Measurements from ENCODE around the gene TEX101. TPM values are rescaled to one million over a fixed set of nuclear protein-coding genes. Genes with fewer than 3 reads are reported as not detected.

The TEX101 gene
- total RNA-seq, 1 experiment from 2014 or later = not detected

DNA sequence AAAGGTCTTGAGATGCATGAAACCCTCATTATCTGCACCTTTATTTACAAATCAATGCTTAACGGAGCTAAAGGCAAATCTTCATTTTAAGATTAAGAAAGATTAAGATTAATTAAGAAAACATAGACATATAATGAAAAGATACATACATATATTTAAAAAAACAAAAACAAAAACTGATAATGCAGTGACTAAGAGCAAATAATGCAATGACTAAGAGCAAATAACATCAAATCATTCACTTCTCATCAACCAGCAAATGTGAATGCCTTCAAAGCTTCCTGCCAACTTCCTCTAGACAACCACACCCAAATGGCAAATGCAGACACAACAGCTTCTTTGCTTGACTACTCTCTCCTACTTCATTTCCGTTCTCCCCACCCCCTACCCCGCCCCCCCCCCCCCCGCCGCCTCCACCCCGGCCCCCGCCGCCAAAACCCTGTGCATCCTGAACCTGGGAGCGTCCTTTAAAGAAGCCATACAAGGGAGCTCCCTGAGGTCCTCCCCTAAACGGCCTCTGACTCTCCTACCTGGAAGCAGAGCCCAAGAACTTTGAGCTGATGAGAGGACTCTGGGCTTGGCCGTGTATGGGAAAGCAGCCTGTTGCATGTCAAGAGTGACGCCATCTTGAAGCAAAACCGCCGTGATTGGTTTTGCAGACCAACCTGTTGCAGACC, 24.5 kb downstream of the TEX101 start:
- Histone ChIP-seq H3K4ac (ENCODE audit: low read depth, low read length) (no peak overlapping the region), H3K23me2 (ENCODE audit: insufficient read length, low read depth, low read length, poor library complexity, severe bottlenecking) (no peaks in the 10 kb centered on the region), H4K91ac (ENCODE audit: insufficient read length, low read depth, low read length) (no peak overlapping the region), H3K27me3 (ENCODE audit: insufficient read depth, low read length) (no peaks in the 10 kb centered on the region), H2BK12ac (ENCODE audit: insufficient read length, low read depth, low read length) (no peak overlapping the region), H3K4me2 (ENCODE audit: insufficient read depth, insufficient read length, low read length) (no peak overlapping the region), H3K23ac (ENCODE audit: insufficient read length, low read depth, low read length) (no peak overlapping the region), H3K27ac (ENCODE audit: insufficient read length, low read depth, low read length) (no peak overlapping the region), H2AK5ac (ENCODE audit: insufficient read length, low read length) (no peak overlapping the region), H2BK120ac (ENCODE audit: low read depth, low read length, poor library complexity, severe bottlenecking) (no peak overlapping the region), H2BK5ac (ENCODE audit: insufficient read length, low read length) (no peak overlapping the region), H3K14ac (ENCODE audit: insufficient read depth, low read length) (no peak overlapping the region), H3K79me2 (ENCODE audit: insufficient read depth, low read length) (no peaks in the 10 kb centered on the region), H3K18ac (ENCODE audit: insufficient read length, low read depth, low read length) (no peak overlapping the region), H3K9me3 (ENCODE audit: control insufficient read depth, low read depth, low read length) (no peaks in the 10 kb centered on the region), H2BK15ac (ENCODE audit: low read depth, low read length) (no peak overlapping the region), H3T11ph (ENCODE audit: low read length) (no peak overlapping the region), H4K8ac (replicated peaks; ENCODE audit: insufficient read length, low read depth, low read length) (no peak overlapping the region), H3K4me1 (ENCODE audit: insufficient read depth, low read length) (no peaks in the 10 kb centered on the region), H4K20me1 (ENCODE audit: control insufficient read depth, insufficient read depth, insufficient read length) (no peaks in the 10 kb centered on the region), H3K56ac (ENCODE audit: insufficient read length, low read depth, low read length) (no peak overlapping the region), H2AFZ (ENCODE audit: low read length) (no peak overlapping the region), H3K79me1 (ENCODE audit: insufficient read depth, low read depth, low read length, poor library complexity, severe bottlenecking) (no peaks in the 10 kb centered on the region), H4K5ac (ENCODE audit: insufficient read length, low read depth, low read length) (no peak overlapping the region), H3K9ac (ENCODE audit: extremely low read depth, insufficient read length, low read length) (no peak overlapping the region), H2BK20ac (ENCODE audit: low read depth, low read length, poor library complexity, severe bottlenecking) (no peak overlapping the region)
- DNase-seq = no peak
- Mint-ChIP-seq H3K27ac (no peak overlapping the region), H3K9me3 (peaks cover 0 to 20% of the 10 kb centered on the region in 2 experiments; a peak in 4 of 5 replicates), H3K4me1 (peaks cover 5 to 6% of the 10 kb centered on the region in 2 experiments), H3K27me3 (ENCODE audit: low read depth) (peaks cover 14% of the 10 kb centered on the region), H3K36me3 (ENCODE audit: insufficient read depth in 1 of 3, low read depth in 3 of 3) (no peaks in the 10 kb centered on the region), H3K4me3 (no peak overlapping the region)
- TF ChIP-seq, protein P1, sequence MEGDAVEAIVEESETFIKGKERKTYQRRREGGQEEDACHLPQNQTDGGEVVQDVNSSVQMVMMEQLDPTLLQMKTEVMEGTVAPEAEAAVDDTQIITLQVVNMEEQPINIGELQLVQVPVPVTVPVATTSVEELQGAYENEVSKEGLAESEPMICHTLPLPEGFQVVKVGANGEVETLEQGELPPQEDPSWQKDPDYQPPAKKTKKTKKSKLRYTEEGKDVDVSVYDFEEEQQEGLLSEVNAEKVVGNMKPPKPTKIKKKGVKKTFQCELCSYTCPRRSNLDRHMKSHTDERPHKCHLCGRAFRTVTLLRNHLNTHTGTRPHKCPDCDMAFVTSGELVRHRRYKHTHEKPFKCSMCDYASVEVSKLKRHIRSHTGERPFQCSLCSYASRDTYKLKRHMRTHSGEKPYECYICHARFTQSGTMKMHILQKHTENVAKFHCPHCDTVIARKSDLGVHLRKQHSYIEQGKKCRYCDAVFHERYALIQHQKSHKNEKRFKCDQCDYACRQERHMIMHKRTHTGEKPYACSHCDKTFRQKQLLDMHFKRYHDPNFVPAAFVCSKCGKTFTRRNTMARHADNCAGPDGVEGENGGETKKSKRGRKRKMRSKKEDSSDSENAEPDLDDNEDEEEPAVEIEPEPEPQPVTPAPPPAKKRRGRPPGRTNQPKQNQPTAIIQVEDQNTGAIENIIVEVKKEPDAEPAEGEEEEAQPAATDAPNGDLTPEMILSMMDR (conservative IDR thresholded peaks at IDR 0.05) = no peak
- no CpG with 5 or more reads among the region's 14 CpGs for WGBS (ENCODE audit: extremely low coverage, insufficient read length, low lambda C conversion rate)

Measured in H9 (cell line).